HepG2 (cell line): ENCODE results near the gene SLX9. TPM values are rescaled to one million over a fixed set of nuclear protein-coding genes. Genes with fewer than 3 reads are reported as not detected.

Experiments used
- EZH2 ChIP-seq: conservative IDR thresholded peaks from 2 replicates; pipeline ENCODE4 v1.6.1; 2012; ENCODE audit warnings: mild to moderate bottlenecking, low read depth, low read length, moderate library complexity
- FOXP1 ChIP-seq, 2 experiments: fragments of 450-650 bp in 1 of 2; IDR thresholded peaks; 2 replicates each; pipeline ENCODE4 v1.6.1; 2017 to 2018; ENCODE audit warnings: antibody characterized with exemption in 1 of 2
- HOXA3 ChIP-seq: sonication (generic); formaldehyde crosslinking; IDR thresholded peaks from 2 replicates; pipeline ENCODE4 v1.5.0; 2020; ENCODE audit warnings: missing genetic modification reagents
- KDM4B ChIP-seq: sonication (generic); formaldehyde crosslinking; IDR thresholded peaks from 2 replicates; pipeline ENCODE4 v1.4.0; 2020; ENCODE audit warnings: missing genetic modification reagents
- PHF21A ChIP-seq: sonication (generic); formaldehyde crosslinking; IDR thresholded peaks from 2 replicates; pipeline ENCODE4 v1.5.0; 2020; ENCODE audit warnings: mild to moderate bottlenecking, missing genetic modification reagents
- ZFYVE20 ChIP-seq: sonication (generic); formaldehyde crosslinking; IDR thresholded peaks from 2 replicates; pipeline ENCODE4 v1.8.0; 2023; ENCODE audit warnings: low read depth, mild to moderate bottlenecking, moderate library complexity, missing genetic modification reagents, borderline replicate concordance
- ZNF20 ChIP-seq: sonication (generic); formaldehyde crosslinking; IDR thresholded peaks from 2 replicates; pipeline ENCODE4 v1.4.0; 2020; ENCODE audit warnings: mild to moderate bottlenecking, moderate library complexity, missing genetic modification reagents
- ZNF619 ChIP-seq: sonication (generic); formaldehyde crosslinking; IDR thresholded peaks from 2 replicates; pipeline ENCODE4 v1.4.0; 2020; ENCODE audit warnings: mild to moderate bottlenecking, missing genetic modification reagents
- ZNF749 ChIP-seq: sonication (generic); formaldehyde crosslinking; IDR thresholded peaks from 2 replicates; pipeline ENCODE4 v1.8.0; 2022; ENCODE audit warnings: mild to moderate bottlenecking, missing genetic modification reagents, moderate library complexity, borderline replicate concordance
- polyA plus RNA-seq, 8 experiments: library from polyadenylated mRNA; depleted of rRNA in 3 of 8; stranded (reverse) in 7 of 8; unstranded in 1 of 8; fragments of >200 nt; fragmentation: Illumina TruSeq in 4 of 8; extraction: Trizol in 4 of 8; gene quantifications; 2 replicates each; pipeline versions ENCODE4 v1.2.1 to v1.2.3, GENCODE V29; 2011 to 2016; ENCODE audit warnings: low read depth in 4 of 8, missing spikeins in 1 of 8, mixed read lengths in 1 of 8; ENCODE audit not compliant: insufficient read depth in 1 of 8
- total RNA-seq, 5 experiments: library from RNA; depleted of rRNA; stranded (reverse); fragments of >200 nt; fragmentation: Illumina TruSeq; extraction: Trizol; gene quantifications; 2 replicates each; pipeline ENCODE4 v1.2.3, GENCODE V29; 2016; ENCODE audit warnings: low read depth in 1 of 5
- TF ChIP-seq, protein P1 (sequence below): sonication (generic); formaldehyde crosslinking; conservative IDR thresholded peaks from 2 replicates; pipeline ENCODE4 v1.4.0; 2020; ENCODE audit warnings: mild to moderate bottlenecking, missing genetic modification reagents, moderate library complexity
- TF ChIP-seq, protein P2 (sequence below): sonication (generic); formaldehyde crosslinking; conservative IDR thresholded peaks from 2 replicates; pipeline ENCODE4 v1.5.0; 2020; ENCODE audit warnings: missing genetic modification reagents
- TF ChIP-seq, protein P3 (sequence below): sonication (generic); formaldehyde crosslinking; IDR thresholded peaks from 2 replicates; pipeline ENCODE4 v1.9.0; 2021; ENCODE audit warnings: missing genetic modification reagents, mild to moderate bottlenecking, borderline replicate concordance
- TF ChIP-seq, protein P4 (sequence below): sonication (generic); formaldehyde crosslinking; IDR thresholded peaks from 2 replicates; pipeline ENCODE4 v1.8.0; 2022; ENCODE audit warnings: missing genetic modification reagents, mild to moderate bottlenecking, moderate library complexity, borderline replicate concordance
- TF ChIP-seq, protein P5 (sequence below): sonication (generic); formaldehyde crosslinking; IDR thresholded peaks from 2 replicates; pipeline ENCODE4 v1.5.0; 2020; ENCODE audit warnings: mild to moderate bottlenecking, missing genetic modification reagents, borderline replicate concordance

Gene SLX9
- total and polyA plus RNA-seq, 2 of the 13 experiments (the other 11 are each of a cell fraction or from before 2014, with no cell fraction given), result 21.0 to 47.1 TPM

DNA sequence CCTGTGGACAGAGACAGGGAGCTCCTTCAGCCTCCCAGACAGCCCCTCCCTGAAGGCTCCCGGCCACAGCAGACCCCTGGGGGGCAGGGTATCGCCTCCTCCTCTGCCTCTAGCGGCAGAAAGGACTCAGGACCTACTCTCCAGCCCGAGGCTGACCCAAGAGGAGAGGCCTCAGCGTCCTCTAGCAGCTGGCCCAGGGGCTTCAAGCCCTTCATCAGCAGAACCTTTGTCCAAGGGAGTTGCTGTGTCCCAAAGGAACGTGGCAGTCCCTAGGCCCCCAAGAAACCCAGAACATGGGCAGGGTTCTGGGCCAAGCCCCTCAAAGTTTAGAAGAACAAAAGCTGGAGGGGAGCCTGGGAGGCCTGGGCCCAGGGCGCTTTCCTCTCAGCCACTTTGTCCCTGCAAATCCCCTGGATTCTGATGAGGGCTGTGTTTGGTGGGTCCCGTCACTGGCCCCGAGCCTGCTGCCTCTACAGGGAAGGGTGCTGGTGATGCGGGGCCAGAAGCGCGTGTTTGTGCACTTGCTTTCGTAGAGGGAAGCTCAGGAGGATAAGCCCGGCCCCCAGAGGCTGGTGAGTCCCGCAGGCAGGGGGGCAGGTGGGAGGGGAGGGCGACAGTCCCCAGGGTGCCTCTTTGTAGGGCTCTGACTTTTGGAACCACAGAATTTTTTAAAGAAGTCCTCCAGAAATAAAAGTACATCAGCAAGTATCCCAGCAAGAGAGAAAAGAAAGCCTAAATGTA lies 32.4 kb upstream of the SLX9 start (continued):
- TF ChIP-seq, protein P1, sequence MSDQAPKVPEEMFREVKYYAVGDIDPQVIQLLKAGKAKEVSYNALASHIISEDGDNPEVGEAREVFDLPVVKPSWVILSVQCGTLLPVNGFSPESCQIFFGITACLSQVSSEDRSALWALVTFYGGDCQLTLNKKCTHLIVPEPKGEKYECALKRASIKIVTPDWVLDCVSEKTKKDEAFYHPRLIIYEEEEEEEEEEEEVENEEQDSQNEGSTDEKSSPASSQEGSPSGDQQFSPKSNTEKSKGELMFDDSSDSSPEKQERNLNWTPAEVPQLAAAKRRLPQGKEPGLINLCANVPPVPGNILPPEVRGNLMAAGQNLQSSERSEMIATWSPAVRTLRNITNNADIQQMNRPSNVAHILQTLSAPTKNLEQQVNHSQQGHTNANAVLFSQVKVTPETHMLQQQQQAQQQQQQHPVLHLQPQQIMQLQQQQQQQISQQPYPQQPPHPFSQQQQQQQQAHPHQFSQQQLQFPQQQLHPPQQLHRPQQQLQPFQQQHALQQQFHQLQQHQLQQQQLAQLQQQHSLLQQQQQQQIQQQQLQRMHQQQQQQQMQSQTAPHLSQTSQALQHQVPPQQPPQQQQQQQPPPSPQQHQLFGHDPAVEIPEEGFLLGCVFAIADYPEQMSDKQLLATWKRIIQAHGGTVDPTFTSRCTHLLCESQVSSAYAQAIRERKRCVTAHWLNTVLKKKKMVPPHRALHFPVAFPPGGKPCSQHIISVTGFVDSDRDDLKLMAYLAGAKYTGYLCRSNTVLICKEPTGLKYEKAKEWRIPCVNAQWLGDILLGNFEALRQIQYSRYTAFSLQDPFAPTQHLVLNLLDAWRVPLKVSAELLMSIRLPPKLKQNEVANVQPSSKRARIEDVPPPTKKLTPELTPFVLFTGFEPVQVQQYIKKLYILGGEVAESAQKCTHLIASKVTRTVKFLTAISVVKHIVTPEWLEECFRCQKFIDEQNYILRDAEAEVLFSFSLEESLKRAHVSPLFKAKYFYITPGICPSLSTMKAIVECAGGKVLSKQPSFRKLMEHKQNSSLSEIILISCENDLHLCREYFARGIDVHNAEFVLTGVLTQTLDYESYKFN, result 0 out of 2 replicates have a peak, but pooled peaks have one; percentile 26
- TF ChIP-seq, protein P2, sequence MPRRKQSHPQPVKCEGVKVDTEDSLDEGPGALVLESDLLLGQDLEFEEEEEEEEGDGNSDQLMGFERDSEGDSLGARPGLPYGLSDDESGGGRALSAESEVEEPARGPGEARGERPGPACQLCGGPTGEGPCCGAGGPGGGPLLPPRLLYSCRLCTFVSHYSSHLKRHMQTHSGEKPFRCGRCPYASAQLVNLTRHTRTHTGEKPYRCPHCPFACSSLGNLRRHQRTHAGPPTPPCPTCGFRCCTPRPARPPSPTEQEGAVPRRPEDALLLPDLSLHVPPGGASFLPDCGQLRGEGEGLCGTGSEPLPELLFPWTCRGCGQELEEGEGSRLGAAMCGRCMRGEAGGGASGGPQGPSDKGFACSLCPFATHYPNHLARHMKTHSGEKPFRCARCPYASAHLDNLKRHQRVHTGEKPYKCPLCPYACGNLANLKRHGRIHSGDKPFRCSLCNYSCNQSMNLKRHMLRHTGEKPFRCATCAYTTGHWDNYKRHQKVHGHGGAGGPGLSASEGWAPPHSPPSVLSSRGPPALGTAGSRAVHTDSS (CRISPR knock-in tag), result no peak
- TF ChIP-seq PHF21A (0 out of 2 replicates have a peak, but pooled peaks have one; percentile 31), EZH2 (no peak), ZNF749 (no peak), ZNF619 (CRISPR knock-in tag) (no peak), KDM4B (CRISPR knock-in tag) (no peak), FOXP1 (IDR thresholded peaks at IDR 0.05) (no peak), FOXP1 (CRISPR knock-in tag; IDR thresholded peaks at IDR 0.05) (no peak), ZFYVE20 (CRISPR knock-in tag) (no peak), ZNF20 (CRISPR knock-in tag) (no peak), HOXA3 (CRISPR knock-in tag) (no peak)
- TF ChIP-seq, protein P3, sequence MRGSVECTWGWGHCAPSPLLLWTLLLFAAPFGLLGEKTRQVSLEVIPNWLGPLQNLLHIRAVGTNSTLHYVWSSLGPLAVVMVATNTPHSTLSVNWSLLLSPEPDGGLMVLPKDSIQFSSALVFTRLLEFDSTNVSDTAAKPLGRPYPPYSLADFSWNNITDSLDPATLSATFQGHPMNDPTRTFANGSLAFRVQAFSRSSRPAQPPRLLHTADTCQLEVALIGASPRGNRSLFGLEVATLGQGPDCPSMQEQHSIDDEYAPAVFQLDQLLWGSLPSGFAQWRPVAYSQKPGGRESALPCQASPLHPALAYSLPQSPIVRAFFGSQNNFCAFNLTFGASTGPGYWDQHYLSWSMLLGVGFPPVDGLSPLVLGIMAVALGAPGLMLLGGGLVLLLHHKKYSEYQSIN, result no peak
- TF ChIP-seq, protein P4, sequence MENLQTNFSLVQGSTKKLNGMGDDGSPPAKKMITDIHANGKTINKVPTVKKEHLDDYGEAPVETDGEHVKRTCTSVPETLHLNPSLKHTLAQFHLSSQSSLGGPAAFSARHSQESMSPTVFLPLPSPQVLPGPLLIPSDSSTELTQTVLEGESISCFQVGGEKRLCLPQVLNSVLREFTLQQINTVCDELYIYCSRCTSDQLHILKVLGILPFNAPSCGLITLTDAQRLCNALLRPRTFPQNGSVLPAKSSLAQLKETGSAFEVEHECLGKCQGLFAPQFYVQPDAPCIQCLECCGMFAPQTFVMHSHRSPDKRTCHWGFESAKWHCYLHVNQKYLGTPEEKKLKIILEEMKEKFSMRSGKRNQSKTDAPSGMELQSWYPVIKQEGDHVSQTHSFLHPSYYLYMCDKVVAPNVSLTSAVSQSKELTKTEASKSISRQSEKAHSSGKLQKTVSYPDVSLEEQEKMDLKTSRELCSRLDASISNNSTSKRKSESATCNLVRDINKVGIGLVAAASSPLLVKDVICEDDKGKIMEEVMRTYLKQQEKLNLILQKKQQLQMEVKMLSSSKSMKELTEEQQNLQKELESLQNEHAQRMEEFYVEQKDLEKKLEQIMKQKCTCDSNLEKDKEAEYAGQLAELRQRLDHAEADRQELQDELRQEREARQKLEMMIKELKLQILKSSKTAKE, result no peak
- TF ChIP-seq, protein P5, sequence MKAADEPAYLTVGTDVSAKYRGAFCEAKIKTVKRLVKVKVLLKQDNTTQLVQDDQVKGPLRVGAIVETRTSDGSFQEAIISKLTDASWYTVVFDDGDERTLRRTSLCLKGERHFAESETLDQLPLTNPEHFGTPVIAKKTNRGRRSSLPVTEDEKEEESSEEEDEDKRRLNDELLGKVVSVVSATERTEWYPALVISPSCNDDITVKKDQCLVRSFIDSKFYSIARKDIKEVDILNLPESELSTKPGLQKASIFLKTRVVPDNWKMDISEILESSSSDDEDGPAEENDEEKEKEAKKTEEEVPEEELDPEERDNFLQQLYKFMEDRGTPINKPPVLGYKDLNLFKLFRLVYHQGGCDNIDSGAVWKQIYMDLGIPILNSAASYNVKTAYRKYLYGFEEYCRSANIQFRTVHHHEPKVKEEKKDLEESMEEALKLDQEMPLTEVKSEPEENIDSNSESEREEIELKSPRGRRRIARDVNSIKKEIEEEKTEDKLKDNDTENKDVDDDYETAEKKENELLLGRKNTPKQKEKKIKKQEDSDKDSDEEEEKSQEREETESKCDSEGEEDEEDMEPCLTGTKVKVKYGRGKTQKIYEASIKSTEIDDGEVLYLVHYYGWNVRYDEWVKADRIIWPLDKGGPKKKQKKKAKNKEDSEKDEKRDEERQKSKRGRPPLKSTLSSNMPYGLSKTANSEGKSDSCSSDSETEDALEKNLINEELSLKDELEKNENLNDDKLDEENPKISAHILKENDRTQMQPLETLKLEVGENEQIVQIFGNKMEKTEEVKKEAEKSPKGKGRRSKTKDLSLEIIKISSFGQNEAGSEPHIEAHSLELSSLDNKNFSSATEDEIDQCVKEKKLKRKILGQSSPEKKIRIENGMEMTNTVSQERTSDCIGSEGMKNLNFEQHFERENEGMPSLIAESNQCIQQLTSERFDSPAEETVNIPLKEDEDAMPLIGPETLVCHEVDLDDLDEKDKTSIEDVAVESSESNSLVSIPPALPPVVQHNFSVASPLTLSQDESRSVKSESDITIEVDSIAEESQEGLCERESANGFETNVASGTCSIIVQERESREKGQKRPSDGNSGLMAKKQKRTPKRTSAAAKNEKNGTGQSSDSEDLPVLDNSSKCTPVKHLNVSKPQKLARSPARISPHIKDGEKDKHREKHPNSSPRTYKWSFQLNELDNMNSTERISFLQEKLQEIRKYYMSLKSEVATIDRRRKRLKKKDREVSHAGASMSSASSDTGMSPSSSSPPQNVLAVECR (CRISPR knock-in tag), result peak; percentile 32; the same call in 1 of the 2 replicates
